K562 (cell line): ENCODE data around the gene TSC1. TPM values are rescaled to one million over a fixed set of nuclear protein-coding genes. Genes with fewer than 3 reads are reported as not detected.
A peak's percentile ranks its signal among the peaks of the same experiment; 100 is the strongest.

Experiments
- ADNP ChIP-seq: fragments of 200-800 bp; sonication (Bioruptor generic); IDR thresholded peaks from 2 replicates; pipeline ENCODE4 v1.6.1; 2016; ENCODE audit warnings: missing genetic modification characterization, missing compliant biosample characterization
- ARNT ChIP-seq, 2 experiments: fragments of 450-650 bp; IDR thresholded peaks; 2 replicates each; pipeline ENCODE4 v1.6.1; 2016; ENCODE audit warnings: mild to moderate bottlenecking in 1 of 2
- BCL6 ChIP-seq: fragments of 250-450 bp; sonication (Bioruptor Pico); IDR thresholded peaks from 2 replicates; pipeline ENCODE4 v1.4.0; 2020
- CCNT2 ChIP-seq: IDR thresholded peaks from 2 replicates; pipeline ENCODE4 v1.6.1; 2011; ENCODE audit warnings: borderline replicate concordance, low read depth, mild to moderate bottlenecking, moderate library complexity, mixed read lengths, low read length; ENCODE audit not compliant: insufficient read length; ENCODE audit errors: extremely low read depth
- CTCFL ChIP-seq: IDR thresholded peaks from 2 replicates; pipeline ENCODE4 v1.6.1; 2011; ENCODE audit warnings: borderline replicate concordance, low read depth, mild to moderate bottlenecking, moderate library complexity, low read length; ENCODE audit not compliant: insufficient read depth, poor library complexity, severe bottlenecking
- FIP1L1 ChIP-seq: fragments of 200-400 bp; formaldehyde crosslinking; IDR thresholded peaks from 2 replicates; pipeline ENCODE4 v1.6.1; 2018; ENCODE audit warnings: mild to moderate bottlenecking, low read depth, low read length; ENCODE audit not compliant: poor library complexity, severe bottlenecking
- SRSF3 ChIP-seq: fragments of 200-400 bp; formaldehyde crosslinking; IDR thresholded peaks from 2 replicates; pipeline ENCODE4 v1.6.1; 2016; ENCODE audit warnings: mild to moderate bottlenecking, low read length, moderate library complexity; ENCODE audit not compliant: insufficient read depth
- TOE1 ChIP-seq, 2 experiments: fragments of 450-650 bp in 1 of 2; sonication (generic) in 1 of 2; formaldehyde crosslinking in 1 of 2; IDR thresholded peaks; 2 replicates each; pipeline versions ENCODE4 v1.7.1 to v1.8.0; 2016 to 2022; ENCODE audit warnings: borderline replicate concordance in 2 of 2, mild to moderate bottlenecking in 2 of 2, antibody characterized with exemption in 1 of 2, inconsistent platforms in 1 of 2, low read depth in 1 of 2, missing genetic modification reagents in 1 of 2, moderate library complexity in 1 of 2
- TRIM25 ChIP-seq: fragments of 450-650 bp; IDR thresholded peaks from 2 replicates; pipeline ENCODE4 v1.7.0; 2016; ENCODE audit warnings: borderline replicate concordance
- ZBTB5 ChIP-seq: fragments of 450-650 bp; IDR thresholded peaks from 2 replicates; pipeline ENCODE4 v1.6.1; 2017; ENCODE audit warnings: antibody characterized with exemption
- ZFX ChIP-seq: sonication (generic); formaldehyde crosslinking; IDR thresholded peaks from 2 replicates; pipeline ENCODE4 v1.8.0; 2022; ENCODE audit warnings: mild to moderate bottlenecking, missing genetic modification reagents, moderate library complexity
- ZNF121 ChIP-seq: sonication (generic); formaldehyde crosslinking; conservative IDR thresholded peaks from 2 replicates; pipeline ENCODE4 v1.8.0; 2022; ENCODE audit warnings: missing genetic modification reagents
- ZNF184 ChIP-seq: sonication (generic); formaldehyde crosslinking; IDR thresholded peaks from 2 replicates; pipeline ENCODE4 v1.5.0; 2020; ENCODE audit warnings: missing genetic modification reagents
- ZNF740 ChIP-seq, 3 experiments: fragments of 200-800 bp in 1 of 3; sonication (Bioruptor generic) in 1 of 3; sonication (generic) in 1 of 3; formaldehyde crosslinking in 1 of 3; IDR thresholded peaks; 2 replicates each; pipeline versions ENCODE4 v1.6.1 to v1.8.0; 2016 to 2022; ENCODE audit warnings: mild to moderate bottlenecking in 2 of 3, missing compliant biosample characterization in 2 of 3, missing genetic modification characterization in 2 of 3, missing genetic modification reagents in 1 of 3
- polyA plus RNA-seq, 8 experiments: library from polyadenylated mRNA; depleted of rRNA in 4 of 8; stranded (reverse) in 5 of 8; unstranded in 3 of 8; fragments of >200 nt; fragmentation: Nextera tagmentation in 2 of 8; fragmentation: Illumina TruSeq in 1 of 8; extraction: Ambion mirVana in 2 of 8; extraction: Trizol in 1 of 8; gene quantifications; 2 replicates each; pipeline versions ENCODE4 v1.2.1 to v1.2.3, GENCODE V29; 2011 to 2014; ENCODE audit warnings: inconsistent platforms in 1 of 8, missing spikeins in 1 of 8
- total RNA-seq, 7 experiments: library from RNA; depleted of rRNA in 6 of 7; stranded (reverse); fragments of >200 nt in 6 of 7; fragmentation: Illumina TruSeq in 2 of 7; extraction: Trizol in 2 of 7; gene quantifications; 2 replicates each; pipeline versions ENCODE4 v1.2.1 to v1.2.3, GENCODE V29; 2011 to 2021; ENCODE audit warnings: low replicate concordance in 1 of 7
- TF ChIP-seq, protein P1 (sequence below): sonication (generic); formaldehyde crosslinking; IDR thresholded peaks from 2 replicates; pipeline ENCODE4 v1.8.1; 2023; ENCODE audit warnings: mild to moderate bottlenecking, missing genetic modification reagents, moderate library complexity
- TF ChIP-seq, protein P2 (sequence below): fragments of 450-650 bp; IDR thresholded peaks from 2 replicates; pipeline ENCODE4 v1.6.1; 2016; ENCODE audit warnings: antibody characterized with exemption

Gene TSC1
- total and polyA plus RNA-seq, 9 of the 15 experiments (the other 6 are each of a cell fraction or from before 2014, with no cell fraction given): 6.9 to 37.6 (median 18.6) TPM

DNA sequence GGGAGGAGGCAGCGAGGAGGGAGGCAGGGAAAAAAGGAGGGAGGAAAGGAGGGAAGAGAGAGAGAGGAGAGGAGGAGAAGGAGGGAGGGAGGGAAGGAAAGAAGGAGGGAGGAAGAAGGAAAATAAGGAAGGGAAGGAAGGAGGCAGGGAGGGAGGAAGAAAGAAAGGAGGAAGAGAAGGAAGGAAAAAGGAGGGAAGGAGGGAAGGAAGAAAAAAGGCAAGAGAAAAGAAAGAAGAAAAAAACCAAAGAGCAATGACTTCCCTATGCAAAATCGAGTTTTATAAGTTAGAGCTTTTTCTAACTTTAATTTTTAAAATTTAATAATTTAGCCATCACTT, 33.7 kb upstream of the TSC1 start (continued):
- TF ChIP-seq ZBTB5 (peak; percentile 72; the same call in 1 of the 2 replicates), ZNF740 (CRISPR knock-in tag; IDR thresholded peaks at IDR 0.05) (no peak), ZNF740 (tag; IDR thresholded peaks at IDR 0.05) (no peak), TRIM25 (peak; percentile 95; the same call in 1 of the 2 replicates), ZFX (CRISPR knock-in tag) (0 out of 2 replicates have a peak, but pooled peaks have one; percentile 20), CCNT2 (no peak), SRSF3 (no peak), ZNF121 (CRISPR knock-in tag) (no peak), TOE1 (IDR thresholded peaks at IDR 0.05; ENCODE audit: borderline replicate concordance) (peak; percentile 41; the same call in 1 of the 2 replicates), TOE1 (CRISPR knock-in tag; IDR thresholded peaks at IDR 0.05; ENCODE audit: borderline replicate concordance, low read depth) (no peak), CTCFL (no peak), ADNP (tag) (no peak), ZNF184 (CRISPR knock-in tag) (no peak), BCL6 (CRISPR knock-in tag) (no peak), FIP1L1 (no peak), ARNT (IDR thresholded peaks at IDR 0.05) (peak; percentile 23 to 74; a peak in 1 of 4 replicates)
- TF ChIP-seq, protein P1, sequence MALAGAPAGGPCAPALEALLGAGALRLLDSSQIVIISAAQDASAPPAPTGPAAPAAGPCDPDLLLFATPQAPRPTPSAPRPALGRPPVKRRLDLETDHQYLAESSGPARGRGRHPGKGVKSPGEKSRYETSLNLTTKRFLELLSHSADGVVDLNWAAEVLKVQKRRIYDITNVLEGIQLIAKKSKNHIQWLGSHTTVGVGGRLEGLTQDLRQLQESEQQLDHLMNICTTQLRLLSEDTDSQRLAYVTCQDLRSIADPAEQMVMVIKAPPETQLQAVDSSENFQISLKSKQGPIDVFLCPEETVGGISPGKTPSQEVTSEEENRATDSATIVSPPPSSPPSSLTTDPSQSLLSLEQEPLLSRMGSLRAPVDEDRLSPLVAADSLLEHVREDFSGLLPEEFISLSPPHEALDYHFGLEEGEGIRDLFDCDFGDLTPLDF (CRISPR knock-in tag): no peak
- TF ChIP-seq, protein P2, sequence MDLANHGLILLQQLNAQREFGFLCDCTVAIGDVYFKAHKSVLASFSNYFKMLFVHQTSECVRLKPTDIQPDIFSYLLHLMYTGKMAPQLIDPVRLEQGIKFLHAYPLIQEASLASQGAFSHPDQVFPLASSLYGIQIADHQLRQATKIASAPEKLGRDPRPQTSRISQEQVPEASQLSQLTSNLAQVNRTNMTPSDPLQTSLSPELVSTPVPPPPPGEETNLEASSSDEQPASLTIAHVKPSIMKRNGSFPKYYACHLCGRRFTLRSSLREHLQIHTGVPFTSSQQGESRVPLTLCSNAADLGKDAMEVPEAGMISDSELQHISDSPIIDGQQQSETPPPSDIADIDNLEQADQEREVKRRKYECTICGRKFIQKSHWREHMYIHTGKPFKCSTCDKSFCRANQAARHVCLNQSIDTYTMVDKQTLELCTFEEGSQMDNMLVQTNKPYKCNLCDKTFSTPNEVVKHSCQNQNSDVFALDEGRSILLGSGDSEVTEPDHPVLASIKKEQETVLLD: peak; percentile 31; the same call in 1 of the 2 replicates
